HG02678 (cell line): Measurements from ENCODE around the gene PGLYRP2.
"Not testable (repeated sequence)": the region's sequence is repeated elsewhere in the genome, so short reads cannot be mapped to it uniquely, and the experiment has no call there.

Source experiments
- ATAC-seq: cut with Tn5 transposase; IDR thresholded peaks from one replicate; pipeline ENCODE4 v1.9.1; 2021; ENCODE audit warnings: mild to moderate bottlenecking, moderate library complexity; ENCODE audit not compliant: unreplicated experiment

Gene PGLYRP2

GRCh38 chr19:15479391-15480345, at the start of gene PGLYRP2:
Gene PGLYRP2, minus strand, starts transcription at chr19:15479501. Its CDS starts 130 bp downstream, at chr19:15479371.
- no peak for ATAC-seq

GRCh38 chr19:15527705-15528104, 48.4 kb upstream of the PGLYRP2 start:
- no peak for ATAC-seq

- no peak for ATAC-seq
These were observed 47.1 kb upstream of the PGLYRP2 start for GRCh38 chr19:15526408-15526807.

- ATAC-seq: no peak
These were observed 46.0 kb upstream of the PGLYRP2 start for GRCh38 chr19:15525291-15525690.

GRCh38 chr19:15524781-15525180, 45.5 kb upstream of the PGLYRP2 start:
- no peak for ATAC-seq

- ATAC-seq: no peak
These were observed 40.2 kb upstream of the PGLYRP2 start for GRCh38 chr19:15519433-15519976.

GRCh38 chr19:15517778-15518177, 38.5 kb upstream of the PGLYRP2 start:
- no peak for ATAC-seq

- ATAC-seq: no peak
These were observed 37.1 kb upstream of the PGLYRP2 start for GRCh38 chr19:15516363-15516762.

- not testable (repeated sequence) for ATAC-seq
These were observed 35.9 kb upstream of the PGLYRP2 start for GRCh38 chr19:15515227-15515625.

GRCh38 chr19:15511671-15512424, 32.5 kb upstream of the PGLYRP2 start:
- no peak for ATAC-seq

GRCh38 chr19:15508035-15508710, 28.9 kb upstream of the PGLYRP2 start, which contains the start of gene CYP4F22:
Gene CYP4F22, plus strand, starts transcription at chr19:15508525. Its CDS starts 16,812 bp downstream, at chr19:15525337.
- ATAC-seq: no peak

- ATAC-seq: no peak
These were observed 28.1 kb upstream of the PGLYRP2 start for GRCh38 chr19:15507068-15508034.

GRCh38 chr19:15506074-15506571, 26.8 kb upstream of the PGLYRP2 start:
- ATAC-seq: no peak

GRCh38 chr19:15502264-15502663, 23.0 kb upstream of the PGLYRP2 start:
- ATAC-seq: no peak

- no peak for ATAC-seq
These were observed 22.3 kb upstream of the PGLYRP2 start for GRCh38 chr19:15501596-15501995.

- ATAC-seq: no peak
These were observed 19.6 kb upstream of the PGLYRP2 start for GRCh38 chr19:15498910-15499309.

- no peak for ATAC-seq
These were observed 19.0 kb upstream of the PGLYRP2 start for GRCh38 chr19:15498156-15498858.

- no peak for ATAC-seq
These were observed 15.8 kb upstream of the PGLYRP2 start for GRCh38 chr19:15495151-15495550.
